Measurements from ENCODE around the gene SCAPER.

The SCAPER gene

GRCh38 chr15:76846782-76847181 lies 58.4 kb downstream of the SCAPER start:
- TF ChIP-seq CTCF (IDR thresholded peaks at IDR 0.05; ENCODE audit: control extremely low read depth, extremely low read depth, low read depth, missing control alignments): no peak
- DNase-seq (ENCODE audit: extremely low spot score): no peak
- POLR2A ChIA-PET: no interaction called here
- CTCF ChIA-PET: no interaction called here

- DNase-seq (ENCODE audit: extremely low spot score): no peak
- CTCF ChIA-PET: interaction anchor here (1.8 to 2.3 kb wide), 2 partner anchors 9 to 46 kb away, joined by 5 to 7 read pairs; no protein-coding TSS in a partner anchor
- POLR2A ChIA-PET: no interaction called here
- TF ChIP-seq CTCF (IDR thresholded peaks at IDR 0.05; ENCODE audit: control extremely low read depth, extremely low read depth, low read depth, missing control alignments): no peak
Observed at GRCh38 chr15:76844096-76844495, 61.0 kb downstream of the SCAPER start.

GRCh38 chr15:76843269-76843668 lies 61.9 kb downstream of the SCAPER start:
- CTCF ChIA-PET: interaction anchor here (1.8 to 2.3 kb wide), 2 partner anchors 10 to 45 kb away, joined by 5 to 7 read pairs; no protein-coding TSS in a partner anchor
- no peak for TF ChIP-seq CTCF (IDR thresholded peaks at IDR 0.05; ENCODE audit: control extremely low read depth, extremely low read depth, low read depth, missing control alignments)
- POLR2A ChIA-PET: no interaction called here
- DNase-seq (ENCODE audit: extremely low spot score): no peak

GRCh38 chr15:76840830-76841460 lies 64.2 kb downstream of the SCAPER start:
- ChIA-PET CTCF (interaction anchor here (1.0 to 1.7 kb wide), 4 partner anchors 10 to 649 kb away, joined by 3 to 4 read pairs (median 3); no protein-coding TSS in a partner anchor), POLR2A (interaction anchor here (0.6 kb wide), 1 partner anchor 1390 kb away, joined by 7 read pairs; the partner anchor contains the start of gene SIN3A)
- peak; percentile 33 for TF ChIP-seq CTCF (IDR thresholded peaks at IDR 0.05; ENCODE audit: control extremely low read depth, extremely low read depth, low read depth, missing control alignments)
- DNase-seq (ENCODE audit: extremely low spot score): peak; percentile 21

GRCh38 chr15:76839173-76839572 lies 66.0 kb downstream of the SCAPER start:
- CTCF ChIA-PET: no interaction called here
- POLR2A ChIA-PET: no interaction called here

GRCh38 chr15:76837474-76837873 lies 67.7 kb downstream of the SCAPER start:
- no peak for TF ChIP-seq CTCF (IDR thresholded peaks at IDR 0.05; ENCODE audit: control extremely low read depth, extremely low read depth, low read depth, missing control alignments)
- POLR2A ChIA-PET: no interaction called here
- CTCF ChIA-PET: no interaction called here
- no peak for DNase-seq (ENCODE audit: extremely low spot score)

More at GRCh38 chr15:76839173-76839572, 66.0 kb downstream of the SCAPER start:
- DNase-seq (ENCODE audit: extremely low spot score): no peak
- TF ChIP-seq CTCF (IDR thresholded peaks at IDR 0.05; ENCODE audit: control extremely low read depth, extremely low read depth, low read depth, missing control alignments): no peak
